GM19025 (cell line): ENCODE measurements around the gene GPR158.
"Not testable (repeated sequence)": the region's sequence is repeated elsewhere in the genome, so short reads cannot be mapped to it uniquely, and the experiment has no call there.

Source experiments
- ATAC-seq: cut with Tn5 transposase; IDR thresholded peaks from one replicate; pipeline ENCODE4 v1.9.1; 2021; ENCODE audit warnings: mild to moderate bottlenecking, low read depth, moderate library complexity; ENCODE audit not compliant: unreplicated experiment

The GPR158 gene

GRCh38 chr10:25294032-25294926 lies 119.5 kb downstream of the GPR158 start:
- no peak for ATAC-seq

GRCh38 chr10:25296324-25296723 lies 121.5 kb downstream of the GPR158 start:
- no peak for ATAC-seq

GRCh38 chr10:25297466-25297865 lies 122.7 kb downstream of the GPR158 start:
- no peak for ATAC-seq

- ATAC-seq, result no peak
Observed at GRCh38 chr10:25300073-25300472, 125.3 kb downstream of the GPR158 start.

GRCh38 chr10:25304606-25305005 lies 129.8 kb downstream of the GPR158 start:
- no peak for ATAC-seq

- ATAC-seq, result no peak
Observed at GRCh38 chr10:25306386-25306785, 131.6 kb downstream of the GPR158 start.

GRCh38 chr10:25308278-25308677 lies 133.5 kb downstream of the GPR158 start:
- no peak for ATAC-seq

- ATAC-seq, result not testable (repeated sequence)
Observed at GRCh38 chr10:25317596-25318211, 142.9 kb downstream of the GPR158 start.

GRCh38 chr10:25327273-25327672 lies 152.5 kb downstream of the GPR158 start:
- ATAC-seq, result no peak

- ATAC-seq, result no peak
Observed at GRCh38 chr10:25328361-25328760, 153.6 kb downstream of the GPR158 start.

GRCh38 chr10:25329587-25329986 lies 154.8 kb downstream of the GPR158 start:
- not testable (repeated sequence) for ATAC-seq

GRCh38 chr10:25334445-25334844 lies 159.6 kb downstream of the GPR158 start:
- ATAC-seq, result no peak

- ATAC-seq, result no peak
Observed at GRCh38 chr10:25336330-25336729, 161.5 kb downstream of the GPR158 start.

- no peak for ATAC-seq
Observed at GRCh38 chr10:25338271-25338670, 163.5 kb downstream of the GPR158 start.

GRCh38 chr10:25339966-25340365 lies 165.2 kb downstream of the GPR158 start:
- no peak for ATAC-seq

- no peak for ATAC-seq
Observed at GRCh38 chr10:25349520-25349919, 174.7 kb downstream of the GPR158 start.

GRCh38 chr10:25356609-25357008 lies 181.8 kb downstream of the GPR158 start:
- ATAC-seq, result no peak

- no peak for ATAC-seq
Observed at GRCh38 chr10:25357269-25357668, 182.5 kb downstream of the GPR158 start.

- ATAC-seq, result no peak
Observed at GRCh38 chr10:25382029-25382810, 207.4 kb downstream of the GPR158 start.

- not testable (repeated sequence) for ATAC-seq
Observed at GRCh38 chr10:25382901-25383300, 208.1 kb downstream of the GPR158 start.

GRCh38 chr10:25383686-25384085 lies 208.9 kb downstream of the GPR158 start:
- ATAC-seq, result no peak
